Activated CD4-positive, CD25-positive, alpha-beta regulatory T cell (primary cell): ENCODE data around the gene GJB2.
"Not testable (repeated sequence)": the region's sequence is repeated elsewhere in the genome, so short reads cannot be mapped to it uniquely, and the experiment has no call there.

Experiments
- DNase-seq, 4 experiments: peaks; one replicate each; lab custom pipeline; 2025; lab: John Stamatoyannopoulos, UW

GJB2 gene

DNA sequence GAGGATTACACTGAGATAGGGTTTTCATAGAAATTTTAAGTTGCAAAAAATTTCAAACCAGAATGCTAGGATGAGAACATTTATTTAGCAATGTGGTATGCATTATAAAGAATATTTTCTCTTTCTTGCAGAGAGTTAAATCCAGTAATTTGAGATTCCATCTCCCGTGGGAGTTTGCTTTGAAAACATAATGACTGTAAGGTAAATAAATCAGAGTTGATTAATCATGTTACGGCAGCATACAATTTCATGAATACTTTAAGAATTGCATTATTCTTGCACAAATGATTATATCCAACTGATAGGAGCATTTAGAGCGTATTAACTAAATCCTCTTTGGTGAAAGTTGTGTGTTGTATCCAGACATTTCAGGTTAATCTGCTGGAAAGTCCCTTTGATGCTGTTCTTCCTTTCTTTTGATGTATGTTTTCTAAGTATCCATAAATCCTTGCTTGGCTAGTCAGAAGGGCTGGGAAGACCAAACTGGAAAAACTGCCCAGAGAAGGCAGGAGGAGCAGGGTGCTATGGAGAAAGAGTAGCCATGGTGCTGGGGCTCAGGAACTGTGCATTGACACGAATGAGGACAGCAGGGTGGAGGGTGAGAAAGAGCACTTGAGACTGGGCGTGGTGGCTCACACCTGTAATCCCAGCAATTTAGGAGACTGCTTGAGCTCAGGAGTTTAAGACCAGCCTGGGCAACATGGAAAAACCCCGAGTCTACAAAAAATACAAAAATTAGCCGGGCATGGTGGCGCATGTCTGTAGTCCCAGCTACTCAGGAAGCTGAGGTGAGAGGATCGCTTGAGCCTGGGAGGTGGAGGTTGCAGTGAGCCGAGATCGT is 27.1 kb downstream of the GJB2 start:
- no peak for DNase-seq

DNA sequence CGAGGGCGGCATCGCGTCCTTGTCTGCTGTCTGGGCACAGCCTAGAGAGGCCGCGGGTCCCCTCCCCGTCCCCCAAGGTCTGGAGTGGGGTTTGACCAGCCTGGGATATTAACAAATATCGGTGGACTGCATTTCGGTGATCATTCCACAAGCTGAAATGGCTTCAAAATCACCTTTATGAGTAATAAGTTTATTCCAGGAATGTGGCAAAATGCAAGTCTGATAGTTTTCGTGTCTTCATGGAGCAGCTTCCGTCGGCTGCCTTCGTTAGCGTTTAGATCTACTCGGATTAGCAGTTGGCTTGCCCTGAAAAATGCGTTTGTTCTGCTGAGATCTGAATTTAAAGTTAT is 30.8 kb downstream of the GJB2 start:
- DNase-seq, result no peak

DNA sequence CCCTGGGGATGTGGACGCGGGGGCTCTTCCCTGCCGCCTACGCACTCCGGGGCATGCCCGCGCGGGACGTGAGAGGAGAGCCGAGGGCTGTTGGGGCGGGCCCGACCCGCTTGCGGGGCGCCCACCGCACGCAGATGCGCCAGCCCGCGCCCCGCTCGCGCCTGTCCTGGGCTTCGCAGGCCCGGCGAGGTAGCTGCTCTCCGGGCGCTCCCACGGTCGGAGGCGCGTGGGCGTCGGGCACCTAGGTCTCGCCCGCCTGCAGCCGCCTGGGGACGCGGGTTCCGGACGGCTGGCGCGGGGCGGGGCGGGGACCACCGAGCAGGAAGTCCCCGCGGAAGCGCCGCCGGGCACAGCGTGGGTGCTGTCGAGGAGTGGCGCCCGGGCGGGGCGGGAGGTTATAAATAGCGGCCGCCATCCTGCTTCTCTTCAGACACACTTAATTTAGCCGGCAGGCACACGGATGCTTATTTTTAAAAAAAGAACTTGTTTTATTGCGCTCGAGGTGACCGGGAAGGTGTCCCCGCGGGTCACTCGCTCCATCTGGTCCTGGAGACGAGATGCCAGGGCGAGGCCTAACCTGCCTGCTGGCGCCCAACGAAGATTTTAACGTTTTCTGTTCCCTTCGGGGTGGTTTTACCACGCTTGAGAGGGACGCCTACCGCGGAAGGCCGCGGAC is 31.3 kb downstream of the GJB2 start:
- peak in 2 of 4 experiments; percentile 12 to 27 for DNase-seq

DNA sequence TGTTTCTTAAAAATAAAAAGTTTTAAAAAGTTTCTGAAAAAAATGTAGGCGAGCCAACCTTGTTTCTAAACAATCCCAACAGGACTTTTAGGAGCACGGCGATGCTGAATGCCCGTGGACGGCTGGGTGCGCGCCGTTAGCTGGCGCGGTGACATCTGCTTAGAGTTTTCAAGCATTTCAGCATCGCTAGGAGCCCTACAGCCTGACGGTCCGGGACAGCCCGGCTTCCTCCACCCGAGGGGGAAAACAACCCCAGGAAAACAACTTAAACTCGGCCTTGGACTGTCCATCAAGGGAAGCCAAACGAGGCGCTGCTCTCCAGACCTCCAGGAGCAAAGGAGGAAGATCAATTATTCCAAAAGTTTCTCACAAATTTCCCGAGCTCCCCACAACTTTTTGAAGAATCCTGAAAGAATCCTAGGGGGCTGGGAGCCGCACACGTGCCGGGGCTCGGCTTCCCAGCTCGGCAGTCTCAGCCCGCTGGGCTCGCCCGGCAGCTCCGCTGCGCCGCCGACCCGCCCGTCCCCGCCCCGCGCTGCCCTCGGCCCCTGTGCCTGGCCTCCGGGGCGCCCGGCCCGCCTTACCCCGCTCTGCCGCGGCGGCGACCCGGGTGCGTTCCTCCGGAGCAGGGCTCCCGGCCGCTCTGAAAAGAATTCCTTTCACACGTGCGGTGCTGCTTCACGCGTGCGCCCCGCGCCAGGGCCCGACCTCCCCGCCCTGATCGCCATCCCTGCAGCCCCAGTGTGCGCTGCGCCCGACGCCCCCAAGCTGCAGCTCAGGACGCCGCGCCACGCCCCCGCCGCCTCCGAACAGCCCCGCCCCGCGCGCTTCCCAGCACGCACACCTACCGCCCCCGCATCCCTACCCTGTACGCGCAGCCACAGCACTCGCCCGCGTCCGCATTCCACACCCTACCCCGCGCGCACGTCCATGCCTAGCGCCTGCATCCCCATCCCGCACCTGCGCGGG is 32.1 kb downstream of the GJB2 start, which contains the start of gene GJA3:
TSS of gene GJA3 (minus strand) at position 747 of the 969 bp plus-strand sequence. CDS start 17,764 bp downstream, outside the sequence.
- DNase-seq, result peak in 1 of 4 experiments; percentile 25

DNA sequence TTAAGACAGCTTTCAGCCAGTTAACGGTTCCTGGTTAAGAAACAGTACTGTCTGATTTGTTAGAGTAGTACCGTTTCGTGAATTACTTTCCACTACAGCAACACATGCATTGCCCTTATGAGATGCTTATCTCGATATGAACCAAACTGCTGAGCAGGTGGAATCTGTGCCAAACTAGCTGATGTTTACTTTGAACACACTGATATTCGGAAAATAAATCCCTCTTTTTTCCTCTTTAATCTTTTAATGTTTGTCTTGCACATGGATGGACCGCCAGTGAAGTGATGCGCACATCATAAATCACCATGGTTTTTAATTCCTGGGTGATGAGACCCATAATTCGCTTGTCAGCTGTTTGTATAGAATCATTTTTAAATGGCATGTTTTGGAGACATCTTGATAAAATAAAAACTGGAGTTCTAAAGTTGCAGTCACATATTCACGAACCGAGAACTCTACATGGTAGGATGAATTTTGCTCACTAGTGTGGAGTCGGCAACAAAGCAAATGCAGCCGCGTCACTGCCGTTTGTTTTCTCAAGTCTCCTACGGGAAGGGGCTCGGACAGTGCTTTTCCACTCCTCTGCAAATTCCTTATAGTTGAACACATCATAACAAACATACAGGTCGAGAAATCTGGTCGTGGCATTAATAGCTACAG is 33.0 kb downstream of the GJB2 start:
- DNase-seq, result no peak

DNA sequence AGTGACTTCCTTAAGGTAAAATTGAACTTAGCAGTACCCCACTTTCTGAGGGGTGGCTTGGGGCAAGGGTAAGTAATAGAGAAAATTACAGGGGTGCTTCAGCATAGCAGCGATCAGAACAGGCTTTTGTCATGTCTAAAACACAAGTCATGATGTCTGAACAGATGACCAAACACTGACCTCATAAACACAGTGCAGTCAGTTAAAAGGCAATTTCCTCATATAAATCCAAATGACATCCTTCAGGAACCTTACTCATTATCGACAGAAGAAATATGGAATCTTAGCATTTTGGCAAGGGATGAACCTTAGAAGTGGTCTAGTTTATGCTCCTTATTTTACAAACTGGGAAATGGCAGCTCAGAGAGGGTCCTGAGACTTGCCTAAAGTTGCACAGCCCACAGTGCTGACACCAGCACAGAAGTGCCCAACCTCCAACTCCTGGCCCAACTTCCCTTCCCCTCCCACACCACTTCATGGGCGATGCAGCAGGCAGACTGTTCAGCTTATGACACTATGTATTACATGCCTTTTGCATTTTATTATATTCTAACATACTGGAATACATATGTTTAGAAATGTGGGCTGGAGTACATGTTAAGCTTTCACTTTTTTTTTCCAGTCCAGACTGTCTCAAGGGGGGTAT is 35.5 kb downstream of the GJB2 start:
- DNase-seq, result no peak

DNA sequence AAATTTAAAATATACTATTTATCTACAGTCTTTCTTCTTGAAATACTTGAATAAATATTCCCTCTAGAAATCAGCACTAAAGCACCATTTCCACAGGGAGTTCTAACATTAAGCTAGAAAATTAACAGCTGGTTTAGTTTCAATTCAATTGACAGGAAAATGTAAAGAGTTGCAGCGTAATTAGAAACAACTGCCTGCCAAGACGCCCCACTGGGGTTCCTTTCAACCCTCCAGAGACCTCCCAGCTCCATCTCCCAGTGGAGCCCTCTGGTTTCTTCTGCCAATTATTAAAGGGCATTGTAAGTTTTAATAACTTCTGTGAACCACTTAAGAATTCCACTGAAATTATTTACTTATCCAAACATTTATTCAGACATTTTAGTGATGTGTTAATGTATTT is 36.0 kb downstream of the GJB2 start:
- DNase-seq, result no peak

DNA sequence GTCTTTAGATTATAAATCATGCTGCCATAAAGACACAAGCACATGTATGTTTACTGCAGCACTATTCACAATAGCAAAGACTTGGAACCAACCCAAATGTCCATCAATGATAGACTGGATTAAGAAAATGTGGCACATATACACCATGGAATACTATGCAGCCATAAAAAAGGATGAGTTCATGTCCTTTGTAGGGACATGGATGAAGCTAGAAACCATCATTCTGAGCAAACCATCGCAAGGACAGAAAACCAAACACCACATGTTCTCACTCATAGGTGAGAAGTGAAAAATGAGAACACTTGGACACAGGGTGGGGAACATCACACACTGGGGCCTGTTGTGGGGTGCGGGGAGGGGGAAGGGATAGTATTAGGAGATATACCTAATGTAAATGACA is 39.4 kb downstream of the GJB2 start:
- DNase-seq, result not testable (repeated sequence)

DNA sequence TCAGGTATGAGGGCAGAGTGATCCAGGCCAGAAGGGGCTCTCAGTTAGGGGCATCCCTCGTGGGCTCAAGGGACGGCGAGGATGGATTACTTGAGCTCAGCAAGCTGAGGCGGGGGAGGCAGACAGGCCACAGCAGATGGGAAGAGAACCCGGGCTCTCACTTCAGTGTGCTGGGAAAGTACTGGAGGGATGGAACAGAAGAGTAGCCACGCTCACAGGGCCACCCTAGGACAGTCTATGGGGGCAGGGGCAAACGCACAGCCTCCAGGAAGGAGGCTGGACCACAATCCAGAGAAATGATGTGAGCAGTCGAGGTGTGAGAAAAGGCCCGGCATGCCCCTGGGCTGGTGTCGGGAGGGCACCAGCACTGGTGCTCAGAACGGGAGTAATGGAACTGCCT is 41.1 kb downstream of the GJB2 start:
- DNase-seq, result no peak

DNA sequence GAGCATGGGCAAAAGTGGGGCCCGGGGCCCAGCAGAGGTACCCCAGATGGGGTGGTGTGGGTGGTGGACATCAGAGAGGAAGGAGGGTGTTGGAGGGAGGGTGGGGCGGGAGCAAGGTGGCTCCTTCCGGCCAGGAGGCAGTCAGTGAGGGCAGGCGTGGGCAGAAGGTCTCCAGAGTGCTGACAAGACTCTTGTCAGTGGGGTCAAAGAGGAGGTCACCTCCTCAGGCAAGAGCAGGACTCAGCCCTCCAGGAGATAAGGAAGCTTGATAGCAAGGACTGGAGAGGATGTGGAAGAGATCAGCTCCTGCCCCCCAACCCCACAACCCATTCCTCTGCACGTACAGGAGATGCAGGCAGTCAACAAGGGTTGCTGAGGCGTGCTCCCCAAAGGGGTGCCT is 41.7 kb downstream of the GJB2 start:
- DNase-seq, result no peak

DNA sequence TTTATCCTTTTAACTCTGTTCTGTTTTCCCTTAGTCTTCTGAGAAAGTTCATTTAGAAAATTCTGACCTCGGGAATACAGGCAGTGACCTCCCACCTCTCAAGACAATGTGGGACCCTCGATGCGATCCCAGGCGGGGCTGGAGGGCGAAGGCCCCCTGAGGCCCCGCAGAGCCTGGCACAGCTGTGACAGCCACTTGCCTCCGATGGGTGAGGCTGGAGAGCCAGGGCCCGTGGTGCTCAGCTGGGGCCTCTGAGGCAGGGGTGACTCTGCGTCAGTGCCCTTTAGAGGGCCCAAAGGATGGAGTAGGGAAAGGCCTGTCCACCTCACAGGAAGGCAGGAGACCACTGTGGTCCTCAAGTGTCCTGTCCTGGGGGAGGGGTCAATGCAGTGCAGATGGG is 42.2 kb downstream of the GJB2 start:
- DNase-seq, result no peak

DNA sequence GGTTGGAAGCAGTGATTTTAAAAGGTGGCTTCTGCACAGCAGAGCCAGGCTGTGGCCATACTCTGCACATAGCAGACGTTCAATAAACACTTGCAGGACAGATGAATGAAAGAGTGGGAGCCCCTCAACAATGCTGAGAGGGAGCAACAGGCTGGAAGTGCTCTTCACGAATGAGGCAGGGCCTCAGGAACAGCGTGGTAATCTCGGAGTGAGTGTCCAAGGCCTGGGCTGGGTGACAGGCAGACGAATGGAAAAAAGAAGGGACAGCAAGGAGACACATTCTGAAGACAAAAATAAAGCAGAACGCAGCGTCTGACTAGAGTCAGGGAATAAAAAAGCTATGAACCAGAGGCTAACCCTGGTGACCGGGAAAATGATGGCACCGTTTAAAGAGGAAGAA is 43.0 kb downstream of the GJB2 start:
- DNase-seq, result no peak

DNA sequence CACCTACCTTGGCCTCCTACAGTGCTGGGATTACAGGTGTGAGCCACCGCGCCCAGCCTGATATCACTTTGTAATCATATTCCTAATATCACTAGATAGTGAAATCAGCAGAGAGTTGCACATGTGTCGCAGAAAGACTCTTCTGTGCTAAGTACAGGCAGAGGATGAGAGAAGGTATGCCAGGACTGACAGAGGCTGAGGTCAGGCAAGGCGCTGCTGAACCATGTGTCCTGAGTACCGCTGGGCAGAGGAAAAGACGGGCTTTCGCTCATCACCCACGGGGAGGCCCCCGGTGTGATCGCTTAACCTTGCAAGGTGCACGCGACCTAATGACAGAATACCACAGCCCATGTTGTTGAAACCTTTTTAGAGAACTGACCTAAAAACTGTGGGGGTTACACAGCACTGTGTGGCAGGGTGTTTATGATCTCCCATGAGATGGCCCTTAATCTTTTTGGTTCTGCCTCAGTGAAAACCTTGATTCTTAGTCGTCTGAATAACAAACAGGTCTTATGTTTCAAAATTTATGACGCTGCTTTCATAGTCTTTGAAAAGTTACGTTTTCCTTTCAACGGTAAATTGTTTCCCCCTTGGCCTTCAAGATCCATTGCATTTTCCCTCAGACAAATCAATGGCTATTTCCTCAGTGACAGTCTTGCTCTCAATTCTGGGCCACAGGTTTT is 44.1 kb downstream of the GJB2 start:
- no peak for DNase-seq

DNA sequence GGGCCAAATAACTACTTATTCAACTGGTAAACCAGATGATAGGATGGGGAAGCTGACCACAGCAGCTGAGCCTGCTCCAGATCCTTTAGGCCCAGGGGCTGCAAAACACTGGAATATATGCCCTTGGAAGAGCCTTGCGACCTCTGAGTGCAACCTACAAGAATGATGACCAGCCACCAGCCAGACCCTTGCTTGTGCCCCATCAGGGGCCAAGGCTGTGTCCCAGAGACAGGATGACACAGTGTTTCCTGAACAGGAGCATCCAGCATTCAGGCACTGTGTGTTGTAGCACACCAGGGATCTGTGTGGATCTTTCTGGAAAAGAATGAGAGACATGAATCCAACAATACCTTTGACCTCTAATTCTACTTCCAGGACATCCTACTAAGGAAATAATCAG is 46.4 kb downstream of the GJB2 start:
- DNase-seq, result no peak

DNA sequence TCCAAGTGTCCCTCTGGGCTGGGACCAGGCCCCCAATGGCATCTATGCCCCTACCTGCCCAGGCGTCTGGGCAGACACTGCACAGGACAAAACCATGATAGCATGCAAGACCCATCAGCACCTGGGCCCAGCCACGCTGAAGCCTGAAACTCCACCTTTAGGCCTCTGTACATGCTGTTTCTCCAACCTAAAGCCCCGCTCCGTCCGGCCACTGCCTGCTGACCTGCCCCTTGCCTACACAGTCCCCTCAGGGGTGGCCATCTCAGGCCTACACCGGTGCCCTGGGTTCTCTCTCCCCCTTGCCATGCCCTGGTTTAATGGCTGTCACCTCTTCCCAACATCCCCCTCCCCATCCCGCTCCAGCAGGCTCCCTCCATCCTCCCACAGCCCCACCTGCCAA is 47.2 kb downstream of the GJB2 start:
- DNase-seq, result no peak

DNA sequence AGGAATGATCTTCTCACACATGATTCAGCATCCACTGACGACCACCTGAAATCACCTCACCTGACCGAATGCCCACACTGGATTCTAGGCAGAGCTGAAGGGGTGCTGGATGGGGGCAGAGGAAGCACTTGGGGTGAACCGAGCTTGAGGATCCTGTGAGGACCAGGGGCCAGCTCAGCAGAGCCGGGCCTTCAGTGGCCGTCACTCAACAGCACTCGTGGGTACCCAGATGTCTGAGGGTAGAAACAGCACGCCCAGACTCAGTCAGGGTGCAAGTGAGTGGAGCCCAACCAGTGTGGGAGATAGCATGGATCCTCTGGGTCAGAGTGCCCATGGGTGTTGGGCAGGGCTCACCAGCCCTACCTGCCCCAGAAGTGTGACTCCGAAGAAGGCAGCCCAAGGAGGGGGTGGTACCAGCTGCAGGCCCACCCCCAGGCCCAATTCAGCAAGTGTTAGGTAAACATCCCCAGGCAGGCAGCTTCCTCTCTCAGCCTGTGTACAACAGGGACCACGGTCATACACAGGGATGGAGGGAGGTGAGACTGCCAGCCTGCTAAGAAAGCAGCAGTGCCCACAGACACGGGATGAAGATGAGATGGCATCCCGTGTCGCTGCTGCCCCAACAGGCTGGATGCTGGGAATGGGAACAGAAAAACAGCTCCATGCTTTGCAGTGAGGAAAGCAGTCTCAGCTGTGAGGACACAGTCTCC is 48.4 kb downstream of the GJB2 start:
- no peak for DNase-seq

DNA sequence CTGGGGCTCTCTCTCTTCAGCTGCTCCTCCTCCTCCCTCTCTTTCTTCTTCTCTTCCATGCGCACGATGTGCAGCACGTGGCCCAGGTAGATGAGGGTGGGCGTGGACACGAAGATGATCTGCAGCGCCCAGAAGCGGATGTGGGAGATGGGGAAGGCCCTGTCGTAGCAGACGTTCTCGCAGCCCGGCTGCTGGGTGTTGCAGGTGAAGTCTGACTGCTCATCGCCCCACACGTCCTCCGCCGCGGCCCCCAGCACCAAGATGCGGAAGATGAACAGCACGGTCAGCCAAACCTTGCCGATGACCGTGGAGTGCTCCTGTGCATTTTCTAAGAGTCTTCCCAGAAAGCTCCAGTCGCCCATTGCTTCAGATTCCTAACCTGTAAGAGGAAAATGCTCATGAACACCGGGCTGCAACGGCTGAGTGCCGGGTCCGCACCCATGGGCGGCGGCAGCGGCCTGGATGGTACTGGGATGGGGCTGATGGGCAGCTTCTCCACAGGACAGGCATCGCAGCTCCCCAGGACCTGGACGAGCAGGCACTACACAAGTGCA is 49.7 kb downstream of the GJB2 start:
- DNase-seq, result no peak

DNA sequence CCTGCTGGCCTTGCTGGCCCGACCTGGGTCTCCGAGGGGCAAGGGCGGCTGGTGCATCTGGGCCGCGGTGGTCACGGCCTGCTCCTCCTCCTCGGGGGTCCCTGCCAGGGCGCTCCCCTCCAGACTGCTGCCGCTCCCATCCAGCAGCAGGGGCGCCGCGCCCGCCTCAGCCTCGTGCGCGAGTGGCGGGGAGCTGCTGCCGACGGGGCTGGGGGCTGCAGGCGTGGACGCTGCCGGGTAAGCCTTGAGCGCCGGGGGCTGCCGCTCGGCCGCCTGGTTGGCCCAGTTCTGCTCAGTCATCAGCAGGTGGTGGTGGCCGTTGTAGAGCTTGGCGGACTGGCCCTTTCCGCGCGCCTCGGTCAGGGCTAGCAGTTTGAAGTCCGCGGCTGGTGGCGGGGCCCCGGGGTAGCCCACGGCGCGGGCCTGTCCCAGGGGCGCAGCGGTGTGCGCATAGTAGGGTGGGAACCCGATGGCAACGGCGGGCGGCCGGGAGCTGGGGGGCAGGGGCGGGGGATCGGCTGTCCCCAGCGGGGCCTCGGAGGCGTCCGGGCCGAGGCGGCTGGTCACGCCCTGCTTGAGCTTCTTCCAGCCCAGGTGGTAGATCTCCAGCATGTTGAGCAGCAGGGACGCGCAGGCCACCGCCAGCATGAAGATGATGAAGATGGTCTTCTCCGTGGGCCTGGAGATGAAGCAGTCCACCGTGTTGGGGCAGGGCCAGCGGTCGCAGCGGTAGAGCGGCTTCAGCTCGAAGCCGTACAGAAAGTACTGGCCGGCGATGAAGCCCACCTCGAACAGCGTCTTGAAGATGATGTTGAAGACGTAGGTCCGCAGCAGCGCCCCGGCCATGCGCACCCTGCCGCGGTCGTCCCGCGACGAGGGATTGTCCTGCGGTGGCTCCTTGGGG is 50.5 kb downstream of the GJB2 start:
- DNase-seq, result no peak
